Globus pallidus (tissue), 1 donor: ENCODE data around the gene C3orf62.

ENCODE experiments used
- DNase-seq: peaks from one replicate; pipeline ENCODE4 v3.0.0-alpha.2; 2015; ENCODE audit warnings: low spot score

Gene C3orf62

GRCh38 chr3:49276475-49277382, at the start of gene C3orf62:
Gene C3orf62, minus strand, starts transcription at chr3:49277232. Its CDS starts 360 bp downstream, at chr3:49276872.
- DNase-seq = peak; percentile 75

DNA sequence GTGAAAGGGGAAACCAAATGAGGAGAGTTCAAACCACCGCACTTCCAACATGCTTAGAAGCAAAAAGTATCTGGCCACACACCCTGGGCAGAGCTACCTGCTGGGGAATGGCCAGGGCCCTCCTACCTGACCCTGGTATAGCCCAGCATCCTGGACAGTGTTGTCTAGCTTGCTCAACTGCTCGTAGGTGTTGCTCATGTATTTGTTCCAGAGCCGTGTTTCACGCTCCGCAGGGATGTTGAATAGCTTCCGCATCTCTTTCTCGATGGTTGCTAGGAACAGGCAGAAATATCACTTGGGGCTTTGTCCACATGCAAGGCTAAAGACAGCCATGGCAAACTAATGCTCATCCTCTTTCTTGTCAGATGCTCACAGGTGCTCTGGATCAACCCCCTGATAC, 47.7 kb upstream of the C3orf62 start:
- DNase-seq = no peak

DNA sequence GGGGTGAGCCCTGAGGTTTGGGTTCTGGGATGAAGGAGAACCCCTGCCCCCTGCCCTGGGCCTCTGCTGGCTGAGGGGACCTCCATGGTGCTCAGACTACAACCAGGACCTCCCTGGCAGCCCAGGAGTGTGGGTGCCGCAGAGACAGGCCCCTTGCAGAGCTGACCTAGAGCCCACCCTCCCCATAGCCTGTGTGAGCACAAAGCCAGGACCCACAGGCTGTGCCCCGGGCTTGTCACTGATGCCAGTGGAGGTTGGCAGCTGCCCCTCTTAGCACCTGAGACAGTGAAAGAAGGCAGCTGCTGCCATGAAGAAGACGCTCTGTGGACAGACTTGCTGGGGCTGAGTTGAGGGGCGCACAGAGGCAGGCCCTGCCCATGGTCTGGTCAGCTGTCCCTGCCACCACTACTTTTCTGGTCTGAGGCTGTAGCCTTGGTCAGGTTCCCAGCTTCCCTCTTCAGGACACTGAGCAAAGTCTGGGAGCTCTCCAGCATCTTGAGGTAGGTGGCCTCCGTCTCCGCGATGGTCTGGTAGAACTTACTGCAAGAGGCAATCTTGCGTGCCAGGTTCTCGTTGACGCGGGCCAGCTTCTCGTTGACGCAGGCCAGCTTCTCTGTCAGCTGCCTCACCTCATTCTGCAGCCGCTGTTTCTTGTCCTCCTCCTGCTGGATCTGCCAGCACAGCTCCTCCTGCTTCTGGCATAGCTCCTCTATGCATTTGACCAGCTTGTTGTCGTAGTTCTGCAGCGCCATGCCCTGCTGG, 39.8 kb upstream of the C3orf62 start:
- peak; percentile 59 for DNase-seq

DNA sequence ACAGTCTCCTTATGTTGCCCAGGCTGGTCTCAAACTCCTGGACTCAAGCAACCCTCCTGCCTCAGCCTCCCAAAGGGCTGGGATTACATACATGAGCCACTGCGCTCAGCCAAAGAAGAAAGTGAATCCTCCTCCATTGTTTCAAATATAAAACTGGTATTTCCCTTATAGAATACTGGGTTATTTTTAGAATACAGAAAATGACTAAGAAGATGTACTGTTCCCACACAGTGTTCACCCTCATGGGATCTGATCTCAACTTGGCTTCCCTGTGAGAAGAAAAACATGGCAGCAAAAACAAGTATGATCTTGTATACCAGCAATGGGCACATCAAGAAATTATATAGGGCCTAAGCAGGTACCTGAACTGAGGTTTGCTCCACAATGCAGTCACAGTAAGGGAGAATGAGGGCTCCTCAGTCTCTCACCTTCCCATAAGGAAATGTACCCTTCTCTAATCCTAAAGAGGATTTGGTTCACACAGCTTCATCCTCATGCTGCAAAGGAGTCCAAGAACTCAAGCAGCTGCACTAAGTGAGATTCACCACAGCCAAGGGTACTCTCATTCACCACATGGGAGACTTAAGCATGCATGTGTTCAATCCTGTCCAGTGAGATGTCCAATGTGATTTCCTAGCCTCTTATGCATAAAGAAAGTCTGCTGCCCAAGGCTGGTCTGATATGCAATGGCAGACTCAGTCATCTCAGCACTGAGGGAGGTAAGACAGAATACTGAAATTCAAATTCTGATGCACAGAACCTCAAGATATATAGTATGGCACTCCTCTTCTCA, 37.1 kb upstream of the C3orf62 start:
- no peak for DNase-seq

GRCh38 chr3:49311283-49311682, 34.3 kb upstream of the C3orf62 start:
- no peak for DNase-seq

GRCh38 chr3:49310677-49311076, 33.6 kb upstream of the C3orf62 start:
- DNase-seq = no peak

- no peak for DNase-seq
Observed at GRCh38 chr3:49305608-49306007, 28.6 kb upstream of the C3orf62 start.

- no peak for DNase-seq
Observed at GRCh38 chr3:49302613-49303012, 25.6 kb upstream of the C3orf62 start.

GRCh38 chr3:49300595-49300994, 23.6 kb upstream of the C3orf62 start:
- no peak for DNase-seq

DNA sequence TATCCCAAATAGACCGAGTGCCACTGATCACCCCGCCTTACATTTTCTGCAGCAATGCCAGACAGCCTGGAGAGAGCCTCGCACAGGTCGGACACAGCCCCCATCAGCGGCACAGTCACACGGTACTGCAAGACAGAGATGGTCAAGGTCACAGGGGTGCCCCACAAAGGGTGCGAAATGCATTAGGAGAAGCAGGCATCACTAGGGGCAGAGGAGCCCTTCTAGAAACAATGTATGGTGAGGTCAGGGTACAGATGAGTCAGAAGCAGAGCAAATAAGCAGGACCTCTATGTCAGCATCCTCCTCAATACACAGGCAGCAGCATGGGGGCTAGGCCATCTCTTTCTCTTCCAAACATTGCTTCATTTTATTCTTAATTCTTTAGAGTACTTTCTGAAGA, 21.5 kb upstream of the C3orf62 start:
- DNase-seq = no peak

DNA sequence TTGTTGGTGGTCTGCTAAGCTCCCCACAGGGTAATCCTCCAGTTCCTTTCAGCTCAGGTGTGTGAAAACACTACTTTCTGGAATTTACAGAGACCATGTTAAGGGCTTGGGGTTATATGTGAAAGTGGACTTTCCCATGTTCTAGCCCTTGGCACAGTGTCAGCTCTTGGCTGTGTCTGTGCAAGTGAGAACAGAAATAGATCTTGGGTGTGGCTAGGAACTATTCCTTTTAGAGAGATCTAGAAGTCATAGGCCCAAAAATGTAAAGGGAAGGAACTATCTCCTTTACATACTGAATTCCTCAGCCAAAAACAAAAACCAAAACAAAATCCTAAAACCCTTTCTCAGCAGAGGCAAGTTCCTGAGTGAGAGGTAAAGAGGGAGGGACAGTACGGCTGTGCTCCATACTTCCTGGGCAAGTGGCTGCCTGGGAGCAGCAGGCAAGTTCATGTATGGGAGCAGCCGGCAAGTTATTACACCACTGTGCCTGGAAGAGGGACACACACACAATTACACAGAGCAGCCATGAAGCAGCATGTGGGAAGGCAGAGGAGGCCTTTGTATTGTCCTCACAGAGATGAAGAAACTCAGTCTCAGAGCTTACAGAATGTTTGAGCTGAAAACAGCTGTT, 19.9 kb upstream of the C3orf62 start:
- no peak for DNase-seq

DNA sequence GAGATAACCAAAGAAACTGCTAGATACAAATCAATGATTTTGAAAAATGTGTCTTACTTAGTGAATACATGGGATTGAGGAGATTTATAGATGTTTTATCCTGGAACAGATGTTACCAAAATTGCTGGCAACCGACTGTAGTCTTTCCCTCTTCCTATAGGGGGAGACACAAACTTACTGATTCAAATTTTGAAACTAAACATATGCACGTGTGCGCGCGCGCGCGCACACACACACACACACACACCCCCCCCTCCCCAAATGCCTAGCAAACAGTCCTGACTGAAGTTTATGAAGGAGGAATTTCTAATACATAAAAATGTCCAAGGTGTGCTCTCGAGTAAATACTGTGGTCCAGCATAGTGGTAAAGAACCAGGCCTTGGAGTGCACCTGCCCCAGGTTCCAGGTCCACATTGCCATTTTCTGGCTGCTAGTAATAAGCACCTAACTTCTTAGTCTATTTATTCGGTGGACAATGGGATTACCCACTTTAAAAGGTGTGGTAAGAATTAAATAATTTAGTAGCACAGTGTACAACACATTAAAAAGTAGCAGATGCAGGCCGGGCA, 18.5 kb upstream of the C3orf62 start:
- DNase-seq = no peak

DNA sequence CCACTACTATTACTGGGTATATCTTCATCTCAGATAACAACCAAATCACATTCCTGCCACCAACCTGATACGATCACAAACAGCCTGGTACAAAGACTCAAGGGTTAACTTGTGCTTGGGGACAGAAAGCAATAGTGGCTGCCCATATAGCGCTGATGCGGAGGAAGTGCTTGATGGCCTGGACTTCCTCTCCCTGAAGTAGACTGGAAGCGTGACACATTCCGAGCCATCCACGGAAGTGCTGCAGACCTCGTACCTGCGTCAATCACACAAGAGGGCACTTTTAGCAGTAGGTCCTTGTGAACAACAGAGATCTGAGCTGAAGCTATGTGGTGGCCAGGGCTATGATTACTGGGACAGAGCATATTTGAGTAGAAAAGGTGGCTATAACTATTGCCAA, 17.3 kb upstream of the C3orf62 start:
- DNase-seq = no peak

GRCh38 chr3:49283997-49284396, 7.0 kb upstream of the C3orf62 start:
- no peak for DNase-seq

DNA sequence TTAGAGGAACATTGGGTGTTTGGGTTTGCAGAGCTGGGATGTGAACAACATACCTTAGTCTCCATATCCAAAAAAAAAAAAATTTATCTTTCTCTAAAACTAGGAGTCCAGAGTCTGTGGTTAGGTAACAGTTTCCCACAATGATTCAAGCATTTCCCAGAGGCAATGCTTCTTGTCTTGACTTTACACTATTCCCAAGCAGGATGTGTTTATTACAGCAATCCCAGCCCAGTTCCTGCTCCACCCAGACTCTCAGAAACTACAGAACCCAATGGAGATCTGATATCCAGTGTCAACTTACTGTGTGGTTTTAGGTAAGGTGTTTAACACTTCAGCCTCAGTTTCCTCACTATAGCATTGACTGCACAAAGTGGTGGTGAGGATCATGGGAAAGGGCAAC, 2.3 kb upstream of the C3orf62 start:
- DNase-seq = no peak

DNA sequence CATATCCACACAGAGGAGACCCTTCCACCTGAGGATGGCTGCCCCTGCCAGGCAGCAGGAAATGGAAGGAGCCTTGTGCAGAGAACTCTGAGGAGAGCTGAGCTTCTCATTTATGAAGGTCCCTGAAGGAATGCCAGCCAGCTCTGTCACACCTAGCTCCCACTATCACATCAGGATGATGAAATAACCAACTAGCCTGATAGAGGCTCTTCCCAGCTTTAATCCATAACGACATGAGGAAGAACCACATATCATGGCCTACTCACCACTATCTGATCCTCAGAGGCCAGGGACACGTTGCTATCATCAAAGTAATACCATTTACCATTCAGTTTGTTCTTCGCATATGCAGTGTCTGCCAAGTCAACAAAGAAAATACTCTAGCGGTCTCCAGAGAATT, 1.5 kb upstream of the C3orf62 start:
- DNase-seq = no peak

- DNase-seq = peak; percentile 20
Observed at GRCh38 chr3:49277383-49277775, 347 bp upstream of the C3orf62 start.

DNA sequence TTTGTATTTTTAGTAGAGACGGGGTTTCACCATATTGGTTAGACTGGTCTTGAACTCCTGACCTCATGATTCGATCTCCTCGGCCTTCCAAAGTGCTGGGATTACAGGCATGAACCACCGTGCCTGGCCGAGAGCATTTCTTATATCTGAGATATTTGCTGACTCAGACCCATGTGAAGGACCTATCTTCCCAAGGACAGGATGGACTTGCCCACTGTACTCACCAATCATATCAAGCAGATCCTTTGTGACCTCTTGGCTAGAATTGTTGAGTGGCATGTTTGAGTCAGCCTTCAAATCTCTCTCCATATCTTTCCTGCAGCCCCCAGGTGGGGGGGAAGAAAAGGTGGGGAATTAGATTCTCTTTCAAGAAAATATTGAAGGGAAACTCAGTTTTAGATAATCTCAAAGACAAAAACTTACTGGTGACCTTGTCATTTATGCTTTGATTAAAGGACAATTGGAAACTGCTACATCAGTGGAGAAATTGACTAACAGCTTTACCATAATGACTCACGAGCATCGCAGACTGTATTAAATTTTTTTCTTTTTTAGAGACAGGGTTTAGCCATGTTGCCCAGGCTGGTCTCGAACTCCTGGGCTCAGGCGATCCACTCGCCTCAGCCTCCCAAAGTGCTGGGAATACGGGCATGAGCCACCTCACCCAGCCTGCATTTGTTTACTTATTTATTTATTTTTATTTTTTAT, 3.1 kb downstream of the C3orf62 start:
- no peak for DNase-seq

- DNase-seq = no peak
Observed at GRCh38 chr3:49271047-49271446, 6.0 kb downstream of the C3orf62 start.

DNA sequence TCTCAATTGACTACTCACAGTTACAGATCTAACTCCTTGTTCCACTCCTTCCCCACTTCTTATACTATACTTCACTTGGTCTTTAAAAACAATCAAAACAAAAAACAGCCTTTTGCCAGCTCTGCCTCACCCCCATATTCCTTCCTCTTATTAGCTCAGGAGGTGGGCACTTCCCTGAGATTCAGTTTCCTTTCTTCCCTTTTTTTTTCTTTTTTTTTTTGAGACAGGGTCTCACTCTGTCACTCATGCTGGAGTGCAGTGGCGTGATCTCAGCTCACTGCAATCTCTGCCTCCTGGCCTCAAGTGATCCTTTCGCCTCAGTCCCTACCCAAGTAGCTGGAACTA, 6.9 kb downstream of the C3orf62 start:
- no peak for DNase-seq
